Smooth muscle cell (in vitro differentiated cells): Measurements from ENCODE around the gene ZNF768. TPM values are rescaled to one million over a fixed set of nuclear protein-coding genes. Genes with fewer than 3 reads are reported as not detected.
"Not testable (repeated sequence)": the region's sequence is repeated elsewhere in the genome, so short reads cannot be mapped to it uniquely, and the experiment has no call there.

Experiments
- DNase-seq: peaks from one replicate; lab custom pipeline; 2025; ENCODE audit not compliant: unreplicated experiment; lab: John Stamatoyannopoulos, UW
- H2AFZ ChIP-seq: fragments of 200-600 bp; sonication (generic); 2 replicates; pipeline ENCODE4 v1.6.0; 2016; ENCODE audit warnings: antibody characterized with exemption, low read depth, mild to moderate bottlenecking
- H3F3A ChIP-seq: fragments of 200-600 bp; sonication (generic); 2 replicates; pipeline ENCODE4 v1.6.0; 2017; ENCODE audit warnings: antibody characterized with exemption, low read depth
- H3K27ac ChIP-seq: fragments of 200-600 bp; sonication (generic); 2 replicates; pipeline ENCODE4 v1.5.1; 2016; ENCODE audit warnings: low read depth, mild to moderate bottlenecking
- H3K27me3 ChIP-seq: fragments of 200-600 bp; sonication (generic); 2 replicates; pipeline ENCODE4 v1.6.1; 2016; ENCODE audit warnings: low read depth, mild to moderate bottlenecking
- H3K36me3 ChIP-seq: fragments of 200-600 bp; sonication (generic); 2 replicates; pipeline ENCODE4 v1.5.1; 2016; ENCODE audit warnings: low read depth
- H3K4me1 ChIP-seq: fragments of 200-600 bp; sonication (generic); 2 replicates; pipeline ENCODE4 v1.5.1; 2016; ENCODE audit warnings: low read depth
- H3K4me2 ChIP-seq: fragments of 200-600 bp; sonication (generic); 2 replicates; pipeline ENCODE4 v1.6.0; 2016; ENCODE audit warnings: mild to moderate bottlenecking
- H3K4me3 ChIP-seq: fragments of 200-600 bp; sonication (generic); 2 replicates; pipeline ENCODE4 v1.5.1; 2016; ENCODE audit warnings: mild to moderate bottlenecking
- H3K79me2 ChIP-seq: fragments of 200-600 bp; sonication (generic); 2 replicates; pipeline ENCODE4 v1.6.0; 2016; ENCODE audit warnings: low read depth, mild to moderate bottlenecking
- H3K9ac ChIP-seq: fragments of 200-600 bp; sonication (generic); 2 replicates; pipeline ENCODE4 v1.6.0; 2016; ENCODE audit warnings: low read depth
- H3K9me3 ChIP-seq: fragments of 200-600 bp; sonication (generic); replicated peaks from 2 replicates; pipeline ENCODE4 v1.5.1; 2016; ENCODE audit warnings: low read depth
- H4K20me1 ChIP-seq: fragments of 200-600 bp; sonication (generic); 2 replicates; pipeline ENCODE4 v1.6.0; 2016; ENCODE audit warnings: low read depth
- WGBS: methylation state at CpG from one replicate; pipeline ENCODE4 v1.1.7; 2016; ENCODE audit warnings: low lambda C conversion rate; 5-methylcytosine and 5-hydroxymethylcytosine counted together
- polyA plus RNA-seq: library from polyadenylated mRNA; unstranded; fragments of >200 nt; fragmentation: Nextera tagmentation; extraction: Ambion mirVana; gene quantifications from 2 replicates; pipeline ENCODE4 v1.2.1, GENCODE V29; 2016
- total RNA-seq: library from RNA; depleted of rRNA; stranded (reverse); fragments of >200 nt; gene quantifications from 2 replicates; pipeline ENCODE4 v1.2.3, GENCODE V29; 2014
- TF ChIP-seq, protein P1 (sequence below): fragments of 200-600 bp; sonication (generic); IDR thresholded peaks from 2 replicates; pipeline ENCODE4 v1.5.1; 2017; ENCODE audit warnings: borderline replicate concordance, mild to moderate bottlenecking, antibody characterized with exemption; ENCODE audit not compliant: insufficient read depth, poor library complexity, severe bottlenecking

ZNF768 gene
- total and polyA plus RNA-seq, 2 experiments from 2014 or later = 15.4 to 18.6 TPM

DNA sequence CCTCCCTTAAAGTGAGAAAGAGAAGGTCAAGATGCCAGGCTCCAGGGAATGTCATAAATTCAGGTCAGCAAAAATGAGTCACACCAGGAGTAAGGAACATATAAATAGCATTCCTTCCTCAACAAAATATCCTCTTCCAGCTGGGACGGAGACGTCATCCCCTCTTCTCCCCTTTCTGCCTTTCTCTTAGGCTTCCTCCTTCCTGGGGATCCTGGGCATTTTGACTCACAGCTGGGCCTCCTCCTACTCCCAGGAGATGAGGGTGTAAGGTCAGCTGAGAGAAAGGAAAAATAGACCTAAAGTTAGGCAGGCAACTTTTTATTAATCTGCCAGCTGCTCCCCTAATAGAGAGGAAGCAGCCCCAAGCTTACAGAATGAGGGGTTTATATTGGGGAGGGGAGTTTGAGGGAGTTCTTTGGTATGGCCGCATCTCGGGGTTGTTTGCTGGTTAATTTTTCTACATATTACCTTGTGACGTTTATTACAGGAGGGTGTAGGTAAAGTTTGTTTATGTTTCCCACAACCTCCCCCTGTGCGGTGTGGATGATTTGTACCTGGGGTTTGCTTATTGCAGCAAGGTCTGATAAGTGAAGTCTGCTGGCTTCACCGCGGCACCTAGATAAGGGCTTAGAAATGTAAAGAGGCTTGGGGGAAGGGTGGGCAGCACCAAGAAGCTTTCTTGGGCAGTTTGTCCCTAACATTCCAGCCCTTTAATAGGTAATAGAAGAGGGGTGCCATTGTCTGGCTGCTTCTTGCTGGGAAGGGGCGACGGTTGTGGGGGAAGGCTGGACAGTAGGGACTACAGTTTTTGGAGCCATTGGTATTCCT lies 15.3 kb upstream of the ZNF768 start:
- Histone ChIP-seq H3K79me2 (no peaks in the 10 kb centered on the region), H2AFZ (peak overlapping the region; percentile 61), H4K20me1 (no peaks in the 10 kb centered on the region), H3K27me3 (no peaks in the 10 kb centered on the region), H3K9ac (peak overlapping the region; percentile 26), H3K4me1 (peaks cover 25% of the 10 kb centered on the region), H3K9me3 (no peaks in the 10 kb centered on the region), H3K4me2 (peak overlapping the region; percentile 63), H3K4me3 (peak overlapping the region; percentile 34), H3F3A (peaks cover 6% of the 10 kb centered on the region), H3K36me3 (no peaks in the 10 kb centered on the region), H3K27ac (peak overlapping the region; percentile 68)
- TF ChIP-seq, protein P1, sequence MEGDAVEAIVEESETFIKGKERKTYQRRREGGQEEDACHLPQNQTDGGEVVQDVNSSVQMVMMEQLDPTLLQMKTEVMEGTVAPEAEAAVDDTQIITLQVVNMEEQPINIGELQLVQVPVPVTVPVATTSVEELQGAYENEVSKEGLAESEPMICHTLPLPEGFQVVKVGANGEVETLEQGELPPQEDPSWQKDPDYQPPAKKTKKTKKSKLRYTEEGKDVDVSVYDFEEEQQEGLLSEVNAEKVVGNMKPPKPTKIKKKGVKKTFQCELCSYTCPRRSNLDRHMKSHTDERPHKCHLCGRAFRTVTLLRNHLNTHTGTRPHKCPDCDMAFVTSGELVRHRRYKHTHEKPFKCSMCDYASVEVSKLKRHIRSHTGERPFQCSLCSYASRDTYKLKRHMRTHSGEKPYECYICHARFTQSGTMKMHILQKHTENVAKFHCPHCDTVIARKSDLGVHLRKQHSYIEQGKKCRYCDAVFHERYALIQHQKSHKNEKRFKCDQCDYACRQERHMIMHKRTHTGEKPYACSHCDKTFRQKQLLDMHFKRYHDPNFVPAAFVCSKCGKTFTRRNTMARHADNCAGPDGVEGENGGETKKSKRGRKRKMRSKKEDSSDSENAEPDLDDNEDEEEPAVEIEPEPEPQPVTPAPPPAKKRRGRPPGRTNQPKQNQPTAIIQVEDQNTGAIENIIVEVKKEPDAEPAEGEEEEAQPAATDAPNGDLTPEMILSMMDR = no peak
- no peak for DNase-seq
- 31% methylated on average over 10 of the region's 10 CpGs for WGBS

- H4K20me1 ChIP-seq, H2AFZ ChIP-seq, H3K36me3 ChIP-seq, H3F3A ChIP-seq, H3K9ac ChIP-seq, DNase-seq, H3K9me3 ChIP-seq, H3K27me3 ChIP-seq, H3K79me2 ChIP-seq: not testable (repeated sequence)
- H3K27ac ChIP-seq = peak overlapping the region; percentile 68
- peak overlapping the region; percentile 63 for H3K4me2 ChIP-seq
- H3K4me1 ChIP-seq = peaks cover 30% of the 10 kb centered on the region
- H3K4me3 ChIP-seq = peak overlapping the region; percentile 34
- WGBS = 83% methylated on average over 9 of the region's 9 CpGs
Measured at GRCh38 chr16:30540916-30541464, 14.6 kb upstream of the ZNF768 start.

DNA sequence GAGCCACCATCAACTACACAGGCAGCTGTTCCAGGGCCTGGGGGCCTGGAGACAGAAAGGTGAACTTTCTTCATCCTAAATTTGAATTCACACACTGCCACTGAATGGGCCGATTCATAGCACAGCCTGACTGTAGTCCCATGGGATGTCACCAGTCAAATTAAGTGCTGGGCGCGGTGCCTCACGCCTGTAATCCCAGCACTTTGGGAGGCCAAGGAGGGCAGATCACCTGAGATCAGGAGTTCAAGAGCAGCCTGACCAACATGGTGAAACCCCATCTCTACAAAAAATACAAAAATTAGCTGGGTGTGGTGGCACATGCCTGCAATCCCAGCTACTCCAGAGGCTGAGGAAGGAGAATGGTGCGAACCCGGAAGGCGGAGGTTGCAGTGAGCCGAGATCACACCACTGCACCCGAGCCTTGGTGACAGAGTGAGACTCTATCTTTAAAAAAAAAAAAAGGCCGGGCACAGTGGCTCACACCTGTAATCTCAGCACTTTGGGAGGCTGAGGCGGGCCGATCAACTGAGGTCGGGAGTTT lies 13.7 kb upstream of the ZNF768 start:
- not testable (repeated sequence) for H3K9ac ChIP-seq, H3F3A ChIP-seq, H3K4me3 ChIP-seq, H3K4me2 ChIP-seq, H2AFZ ChIP-seq, H3K79me2 ChIP-seq, H3K27ac ChIP-seq, H3K9me3 ChIP-seq, DNase-seq, H3K27me3 ChIP-seq, H3K36me3 ChIP-seq, H4K20me1 ChIP-seq
- WGBS = 92% methylated on average over 13 of the region's 13 CpGs
- H3K4me1 ChIP-seq = peaks cover 38% of the 10 kb centered on the region

GRCh38 chr16:30539000-30539964 lies 12.9 kb upstream of the ZNF768 start:
- H4K20me1 ChIP-seq = no peaks in the 10 kb centered on the region
- DNase-seq = no peak
- no peak overlapping the region for H3K4me2 ChIP-seq
- H3K9ac ChIP-seq = no peak overlapping the region
- H3K4me3 ChIP-seq = no peak overlapping the region
- peaks cover 9% of the 10 kb centered on the region for H3F3A ChIP-seq
- H3K9me3 ChIP-seq = no peaks in the 10 kb centered on the region
- no peaks in the 10 kb centered on the region for H3K36me3 ChIP-seq
- peaks cover 38% of the 10 kb centered on the region for H3K4me1 ChIP-seq
- WGBS = 96% methylated on average over 8 of the region's 8 CpGs
- H3K27me3 ChIP-seq = no peaks in the 10 kb centered on the region
- H3K79me2 ChIP-seq = peaks cover 3% of the 10 kb centered on the region
- H3K27ac ChIP-seq = no peak overlapping the region
- H2AFZ ChIP-seq = no peak overlapping the region
- TF ChIP-seq, protein P1 = no peak

DNA sequence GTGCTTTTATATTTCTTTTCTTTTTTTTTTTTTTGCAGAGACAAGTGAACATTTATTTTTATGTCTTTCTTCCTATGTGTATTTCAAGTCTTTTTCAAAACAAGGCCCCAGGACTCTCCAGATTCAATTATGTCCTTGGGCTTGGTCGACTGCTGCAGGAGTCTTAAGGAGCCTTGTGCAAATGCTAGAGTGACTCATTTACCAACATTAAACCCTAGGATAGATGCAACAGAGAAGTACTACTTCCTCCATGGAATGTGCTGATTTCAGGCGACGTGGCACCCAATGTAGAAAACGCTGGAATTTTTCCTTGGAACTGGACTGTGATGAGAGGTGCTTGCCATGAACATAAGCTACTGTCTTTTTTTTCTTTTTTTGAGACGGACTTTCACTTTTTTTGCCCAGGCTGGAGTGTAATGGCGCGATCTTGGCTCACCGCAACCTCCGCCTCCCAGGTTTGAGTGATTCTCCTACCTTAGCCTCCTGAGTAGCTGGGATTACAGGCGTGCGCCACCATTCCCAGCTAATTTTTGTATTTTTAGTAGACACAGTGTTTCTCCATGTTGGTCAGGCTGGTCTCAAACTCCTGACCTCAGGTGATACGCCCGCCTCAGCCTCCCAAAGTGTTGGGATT lies 10.1 kb upstream of the ZNF768 start:
- not testable (repeated sequence) for H3K27me3 ChIP-seq, H3K9me3 ChIP-seq, H3K36me3 ChIP-seq, DNase-seq, H3F3A ChIP-seq, H3K9ac ChIP-seq, H4K20me1 ChIP-seq
- peaks cover 17% of the 10 kb centered on the region for H3K79me2 ChIP-seq
- peak overlapping the region; percentile 89 for H3K4me2 ChIP-seq
- H3K4me3 ChIP-seq = peak overlapping the region; percentile 85
- H3K27ac ChIP-seq = peak overlapping the region; percentile 64
- H2AFZ ChIP-seq = peak overlapping the region; percentile 99
- 86% methylated on average over 13 of the region's 13 CpGs for WGBS
- peaks cover 17% of the 10 kb centered on the region for H3K4me1 ChIP-seq
